Stomach (tissue), 4 donors: ENCODE data around the gene ATP8A1.

Source experiments
- CTCF ChIP-seq, 7 experiments: fragments of 450-650 bp in 4 of 7; fragments of 200-600 bp in 3 of 7; sonication (generic) in 3 of 7; IDR thresholded peaks; one replicate each; pipeline ENCODE4 v1.5.1; 2016 to 2019; ENCODE audit warnings: antibody characterized with exemption in 7 of 7, control low read depth in 2 of 7, mild to moderate bottlenecking in 1 of 7
- EP300 ChIP-seq: sonication (generic); formaldehyde crosslinking; IDR thresholded peaks from one replicate; pipeline ENCODE4 v1.6.1; 2017; ENCODE audit warnings: antibody characterized with exemption
- POLR2AphosphoS5 ChIP-seq, 3 donors: sonication (generic); formaldehyde crosslinking; IDR thresholded peaks; one replicate each; pipeline ENCODE4 v1.6.1; 2016; ENCODE audit warnings: antibody characterized with exemption in 3 of 3

- TF ChIP-seq CTCF (IDR thresholded peaks at IDR 0.05) (no peak), EP300 (no peak), POLR2AphosphoS5 (IDR thresholded peaks at IDR 0.05) (no peak)
These were observed 33.6 kb upstream of the ATP8A1 start for GRCh38 chr4:42690537-42690936.
